Measurements from ENCODE around the gene ZDHHC14.

DNA sequence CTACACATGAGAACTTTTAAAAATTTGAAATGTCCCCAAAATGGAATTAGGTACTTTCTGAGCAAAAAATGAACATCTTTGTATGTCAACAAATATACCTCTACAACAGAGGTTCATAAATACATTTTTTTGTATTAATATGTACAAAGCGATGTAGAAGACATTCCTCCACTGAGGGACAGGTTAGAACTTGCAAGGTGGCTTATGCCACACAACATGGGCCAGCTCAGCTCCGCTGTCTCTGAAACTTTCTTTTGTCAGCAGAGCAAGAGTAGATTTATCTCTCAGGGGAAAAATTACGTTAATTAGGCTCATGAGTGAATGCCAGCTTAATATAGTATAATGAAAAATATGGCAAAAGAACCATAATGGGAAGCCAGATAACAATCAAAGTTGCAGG is 47.0 kb upstream of the ZDHHC14 start:
- TF ChIP-seq CTCF (IDR thresholded peaks at IDR 0.05) (no peak), POLR2A (IDR thresholded peaks at IDR 0.05) (no peak), EP300 (IDR thresholded peaks at IDR 0.05) (no peak)
